HPDE6-E6E7 (cell line): ENCODE results near the gene TREM1.
"Not testable (repeated sequence)": the region's sequence is repeated elsewhere in the genome, so short reads cannot be mapped to it uniquely, and the experiment has no call there.

Source experiments
- DNase-seq: peaks from one replicate; pipeline ENCODE4 v3.0.0; 2011; ENCODE audit warnings: missing footprints; ENCODE audit errors: extremely low spot score

Gene TREM1

GRCh38 chr6:41258196-41258493 lies 28.3 kb downstream of the TREM1 start:
- DNase-seq, result no peak

- no peak for DNase-seq
Measured at GRCh38 chr6:41257369-41258195, 28.9 kb downstream of the TREM1 start.

DNA sequence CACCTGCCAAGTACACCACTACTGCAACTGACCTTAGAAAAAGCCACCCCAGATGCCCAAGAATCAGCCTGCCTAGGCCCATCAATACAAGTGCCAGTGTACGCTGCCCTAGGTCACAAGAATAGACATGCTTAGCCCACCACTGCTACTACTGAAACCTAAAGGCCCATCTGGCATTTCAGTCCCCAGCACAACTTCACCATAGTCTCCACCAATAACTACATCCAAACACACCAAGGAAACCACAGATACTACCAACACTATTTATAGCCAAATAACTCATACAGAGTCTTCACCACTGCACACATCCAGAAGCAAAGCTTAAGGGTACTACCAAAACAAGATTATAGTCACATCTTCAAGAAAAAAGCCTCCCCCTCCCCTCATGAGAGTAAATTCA lies 30.1 kb downstream of the TREM1 start:
- no peak for DNase-seq

DNA sequence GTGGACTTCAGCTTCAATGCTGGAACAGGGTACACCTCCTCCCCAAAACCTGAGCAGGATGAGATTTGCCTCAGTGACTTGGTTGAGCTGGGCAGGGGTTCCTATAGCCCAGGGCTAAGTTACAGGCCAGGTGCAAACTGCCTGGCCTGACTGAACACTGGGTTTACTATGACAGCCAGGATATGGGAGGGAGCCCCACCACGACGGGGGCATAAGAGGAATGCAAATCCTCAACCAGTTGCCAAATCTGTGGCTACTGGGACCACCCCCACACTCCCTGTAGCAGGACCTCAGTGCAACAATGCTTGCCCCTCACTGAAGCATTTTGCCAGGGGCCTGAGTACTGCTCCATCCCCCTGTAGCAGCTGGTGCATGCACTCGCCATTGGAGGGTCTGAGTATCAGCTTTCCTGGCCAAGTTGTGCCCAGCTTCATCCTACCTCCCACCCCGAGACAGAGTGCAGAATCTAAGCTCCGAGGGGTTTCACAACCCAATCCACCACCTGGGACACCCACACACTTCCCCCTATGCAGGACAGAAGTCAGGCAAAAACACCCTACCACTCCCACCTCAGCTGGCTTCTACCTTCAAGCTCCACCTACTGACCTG lies 30.7 kb downstream of the TREM1 start:
- no peak for DNase-seq

GRCh38 chr6:41255110-41255509 lies 31.4 kb downstream of the TREM1 start:
- DNase-seq, result no peak

- DNase-seq, result no peak
Measured at GRCh38 chr6:41252401-41253169, 33.9 kb downstream of the TREM1 start.

- no peak for DNase-seq
Measured at GRCh38 chr6:41247882-41248705, 38.4 kb downstream of the TREM1 start.

- DNase-seq, result no peak
Measured at GRCh38 chr6:41247288-41247865, 39.1 kb downstream of the TREM1 start.

DNA sequence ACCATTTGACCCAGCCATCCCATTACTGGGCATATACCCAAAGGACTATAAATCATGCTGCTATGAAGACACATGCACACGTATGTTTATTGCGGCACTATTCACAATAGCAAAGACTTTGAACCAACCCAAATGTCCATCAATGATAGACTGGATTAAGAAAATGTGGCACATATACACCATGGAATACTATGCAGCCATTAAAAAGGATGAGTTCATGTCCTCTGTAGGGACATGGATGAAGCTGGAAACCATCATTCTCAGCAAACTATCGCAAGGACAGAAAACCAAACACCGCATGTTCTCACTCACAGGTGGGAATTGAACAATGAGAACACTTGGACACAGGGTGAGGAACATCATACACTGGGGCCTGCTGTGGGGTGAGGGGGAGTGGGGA lies 40.0 kb downstream of the TREM1 start:
- DNase-seq, result not testable (repeated sequence)

- no peak for DNase-seq
Measured at GRCh38 chr6:41239467-41240159, 46.9 kb downstream of the TREM1 start.

DNA sequence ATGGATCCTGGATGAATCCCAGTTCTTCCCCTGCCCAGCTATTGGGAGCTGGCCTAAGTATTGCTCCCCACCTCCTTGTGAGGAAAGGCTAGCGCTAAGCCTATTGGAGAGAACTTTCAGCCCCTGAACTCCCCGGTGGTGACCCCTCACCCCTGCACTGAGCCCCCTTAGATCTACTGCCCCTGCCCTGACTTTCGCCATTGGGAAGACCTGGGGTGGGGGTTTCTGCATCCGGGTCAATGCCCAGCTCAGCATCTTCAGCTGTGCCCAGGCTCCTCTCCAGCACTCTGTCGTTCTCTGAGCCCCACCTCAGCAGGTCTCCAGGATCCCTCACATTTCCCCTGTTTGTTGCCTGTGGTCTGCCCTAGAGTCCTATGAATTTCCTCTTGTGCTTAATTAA lies 49.4 kb downstream of the TREM1 start:
- no peak for DNase-seq

GRCh38 chr6:41236276-41236675 lies 50.2 kb downstream of the TREM1 start:
- DNase-seq, result no peak

DNA sequence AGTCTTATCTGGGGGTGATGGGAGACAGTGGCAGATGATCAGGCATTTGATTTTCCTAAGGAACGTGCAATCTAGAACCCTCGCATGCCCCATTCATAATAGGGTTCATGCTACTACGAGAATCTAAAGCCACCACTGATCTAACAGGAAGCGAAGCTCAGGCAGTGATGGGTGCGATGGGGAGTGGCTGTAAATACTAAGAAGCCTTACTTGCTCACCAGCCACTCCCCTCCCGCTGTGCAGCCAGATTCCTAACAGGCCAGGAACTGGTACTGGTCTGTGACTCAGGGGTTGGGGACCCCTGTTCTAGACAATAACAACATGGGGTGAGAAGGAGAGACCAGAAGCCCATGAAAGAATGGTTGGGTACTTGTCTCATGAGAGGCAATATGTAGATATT lies 53.8 kb downstream of the TREM1 start:
- no peak for DNase-seq

GRCh38 chr6:41231246-41231645 lies 55.2 kb downstream of the TREM1 start:
- no peak for DNase-seq

DNA sequence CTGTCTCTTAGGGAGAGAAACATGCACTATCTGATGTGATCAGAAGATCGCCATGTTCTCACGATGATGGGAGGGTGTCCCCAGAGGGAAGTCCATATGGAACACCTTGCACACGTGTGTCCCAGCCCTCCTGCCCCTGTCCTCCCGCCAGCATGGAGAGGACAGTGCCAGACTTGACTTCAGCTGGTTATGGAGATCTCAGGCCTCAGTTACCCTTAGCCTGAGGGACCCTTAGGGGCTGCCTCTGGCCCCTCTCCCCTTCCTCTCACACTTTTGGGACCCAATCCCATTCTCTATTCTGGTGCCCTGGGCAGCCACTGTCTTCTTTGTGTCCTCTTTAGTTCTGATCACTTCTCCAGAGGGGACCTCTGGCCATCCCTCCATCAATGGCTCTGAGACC lies 56.8 kb downstream of the TREM1 start:
- DNase-seq, result no peak

DNA sequence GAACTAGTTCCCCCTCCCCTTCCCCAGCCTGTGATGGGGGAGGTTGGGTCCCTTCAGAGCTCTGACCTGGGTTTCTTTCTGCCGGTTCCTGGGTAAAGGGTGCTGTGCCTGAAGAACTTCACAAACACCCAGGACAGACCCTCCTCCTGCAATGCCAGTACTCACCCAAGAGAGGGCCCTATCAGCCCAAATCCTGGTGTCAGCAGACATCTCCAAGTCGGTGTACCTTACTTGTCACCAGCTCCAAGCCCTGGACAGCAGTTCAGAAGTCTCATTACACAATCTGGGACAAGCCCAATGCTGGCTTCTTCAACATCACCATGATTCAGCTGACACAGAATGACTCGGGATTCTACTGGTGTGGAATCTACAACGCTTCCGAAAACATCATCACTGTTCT lies 57.9 kb downstream of the TREM1 start:
- DNase-seq, result no peak

DNA sequence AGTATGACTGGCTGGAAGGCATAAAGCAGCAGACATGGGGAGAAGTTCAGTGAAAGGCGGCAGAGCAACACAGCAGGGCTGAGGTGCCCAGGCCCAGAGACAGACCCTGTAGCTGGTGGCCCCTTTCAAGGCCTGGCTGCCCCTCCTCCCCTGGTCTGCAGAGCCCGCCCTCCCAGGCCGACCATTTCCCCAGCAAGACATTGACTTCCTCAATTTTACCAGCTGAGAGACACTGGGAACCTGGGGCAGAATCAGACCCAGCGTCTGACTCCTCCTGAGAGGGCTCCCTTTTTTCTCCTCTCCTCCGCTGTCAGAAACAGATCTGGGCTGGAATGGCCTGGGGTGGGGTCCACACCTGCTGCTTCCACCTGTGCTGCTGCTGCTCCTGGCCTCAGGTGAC lies 58.4 kb downstream of the TREM1 start, which contains the start of gene TREML4:
Gene TREML4 (plus strand): TSS at position 254 of the 400 bp plus-strand sequence. CDS start 79 bp downstream, at position 333.
- DNase-seq, result no peak

- no peak for DNase-seq
Measured at GRCh38 chr6:41226752-41227151, 59.7 kb downstream of the TREM1 start.

DNA sequence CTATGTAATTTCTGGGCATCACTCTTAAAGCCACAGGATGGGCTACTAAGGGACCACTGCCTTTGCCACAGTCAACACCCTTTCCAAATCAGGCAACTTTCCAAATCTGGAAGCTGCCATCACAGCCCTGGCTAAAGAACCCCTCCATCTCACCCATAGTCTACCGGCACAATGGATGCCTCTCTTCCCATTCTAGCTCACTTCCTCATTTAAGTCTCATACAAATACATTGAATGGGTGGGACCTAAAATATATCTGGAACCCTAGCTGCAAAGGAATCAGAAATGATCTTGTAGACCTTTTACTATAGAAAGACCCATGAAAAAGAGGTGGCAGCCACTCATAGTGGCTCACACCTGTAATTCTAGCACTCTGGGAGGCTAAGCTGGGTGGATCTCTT lies 61.7 kb downstream of the TREM1 start:
- DNase-seq, result no peak
